Muscle layer of duodenum (tissue), 2 donors: ENCODE measurements around the gene STARD10.

Experiments used
- H3K27ac ChIP-seq: one replicate; pipeline ENCODE4 v1.7.0; 2013; ENCODE audit warnings: mild to moderate bottlenecking, low read length
- H3K27me3 ChIP-seq: one replicate; pipeline ENCODE4 v1.7.0; 2013; ENCODE audit warnings: low read depth, mild to moderate bottlenecking, control low read depth, low read length
- H3K36me3 ChIP-seq, 2 donors: one replicate each; pipeline ENCODE4 v1.7.0; 2013; ENCODE audit warnings: low read length in 2 of 2, control low read depth in 1 of 2, mild to moderate bottlenecking in 1 of 2; ENCODE audit not compliant: insufficient read depth in 2 of 2, control insufficient read depth in 1 of 2
- H3K4me1 ChIP-seq, 2 donors: one replicate each; pipeline ENCODE4 v1.7.0; 2013; ENCODE audit warnings: low read length in 2 of 2, mild to moderate bottlenecking in 2 of 2, control low read depth in 1 of 2, moderate library complexity in 1 of 2; ENCODE audit not compliant: insufficient read depth in 2 of 2, control insufficient read depth in 1 of 2
- H3K4me3 ChIP-seq, 2 donors: one replicate each; pipeline ENCODE4 v1.7.0; 2013; ENCODE audit warnings: low read length in 2 of 2, low read depth in 1 of 2, mild to moderate bottlenecking in 1 of 2
- H3K9me3 ChIP-seq, 2 donors: one replicate each; pipeline ENCODE4 v1.7.0; 2013; ENCODE audit warnings: low read length in 2 of 2, control low read depth in 1 of 2, mild to moderate bottlenecking in 1 of 2; ENCODE audit not compliant: control insufficient read depth in 1 of 2
- donor health status: healthy.

Gene STARD10

GRCh38 chr11:72783144-72783905 lies 10.5 kb downstream of the STARD10 start:
- no peak overlapping the region for H3K4me3 ChIP-seq
- no peaks in the 10 kb centered on the region for H3K36me3 ChIP-seq
- no peaks in the 10 kb centered on the region for H3K27me3 ChIP-seq
- H3K27ac ChIP-seq, result no peak overlapping the region
- H3K9me3 ChIP-seq, result no peaks in the 10 kb centered on the region
- H3K4me1 ChIP-seq, result peaks cover 0 to 19% of the 10 kb centered on the region in 2 donors

GRCh38 chr11:72782081-72782920 lies 11.5 kb downstream of the STARD10 start:
- Histone ChIP-seq H3K27ac (no peak overlapping the region), H3K4me1 (peaks cover 0 to 23% of the 10 kb centered on the region in 2 donors), H3K9me3 (no peaks in the 10 kb centered on the region), H3K36me3 (no peaks in the 10 kb centered on the region), H3K27me3 (no peaks in the 10 kb centered on the region), H3K4me3 (peak overlapping the region; percentile 51 to 52)

GRCh38 chr11:72781313-72782080 lies 12.3 kb downstream of the STARD10 start:
- no peaks in the 10 kb centered on the region for H3K27me3 ChIP-seq
- H3K4me3 ChIP-seq, result peak overlapping the region; percentile 57 to 69
- H3K36me3 ChIP-seq, result no peaks in the 10 kb centered on the region
- H3K4me1 ChIP-seq, result peaks cover 0 to 28% of the 10 kb centered on the region in 2 donors
- H3K27ac ChIP-seq, result no peak overlapping the region
- H3K9me3 ChIP-seq, result no peaks in the 10 kb centered on the region

GRCh38 chr11:72781063-72781312 lies 12.9 kb downstream of the STARD10 start:
- H3K27me3 ChIP-seq, result no peaks in the 10 kb centered on the region
- peaks cover 0 to 28% of the 10 kb centered on the region in 2 donors for H3K4me1 ChIP-seq
- peak overlapping the region; percentile 57 to 69 for H3K4me3 ChIP-seq
- no peaks in the 10 kb centered on the region for H3K36me3 ChIP-seq
- no peaks in the 10 kb centered on the region for H3K9me3 ChIP-seq
- H3K27ac ChIP-seq, result peak overlapping the region; percentile 31

GRCh38 chr11:72780296-72781062 lies 13.4 kb downstream of the STARD10 start:
- Histone ChIP-seq H3K27me3 (no peaks in the 10 kb centered on the region), H3K27ac (peak overlapping the region; percentile 31), H3K4me1 (peaks cover 0 to 28% of the 10 kb centered on the region in 2 donors), H3K9me3 (no peaks in the 10 kb centered on the region), H3K36me3 (no peaks in the 10 kb centered on the region), H3K4me3 (peak overlapping the region; percentile 57 to 69)

GRCh38 chr11:72779495-72780128 lies 14.2 kb downstream of the STARD10 start:
- H3K27ac ChIP-seq, result peak overlapping the region; percentile 31
- no peaks in the 10 kb centered on the region for H3K36me3 ChIP-seq
- no peaks in the 10 kb centered on the region for H3K27me3 ChIP-seq
- H3K4me1 ChIP-seq, result peaks cover 0 to 28% of the 10 kb centered on the region in 2 donors
- peak overlapping the region in 1 of 2 donors; percentile 23 for H3K4me3 ChIP-seq
- no peaks in the 10 kb centered on the region for H3K9me3 ChIP-seq

GRCh38 chr11:72778535-72779494 lies 15.0 kb downstream of the STARD10 start:
- no peaks in the 10 kb centered on the region for H3K9me3 ChIP-seq
- no peaks in the 10 kb centered on the region for H3K27me3 ChIP-seq
- no peak overlapping the region for H3K4me3 ChIP-seq
- H3K27ac ChIP-seq, result no peak overlapping the region
- H3K4me1 ChIP-seq, result peaks cover 0 to 30% of the 10 kb centered on the region in 2 donors
- no peaks in the 10 kb centered on the region for H3K36me3 ChIP-seq

- Histone ChIP-seq H3K36me3 (no peaks in the 10 kb centered on the region), H3K4me1 (peaks cover 6 to 40% of the 10 kb centered on the region in 2 donors), H3K9me3 (no peaks in the 10 kb centered on the region), H3K27ac (no peak overlapping the region), H3K4me3 (no peak overlapping the region), H3K27me3 (no peaks in the 10 kb centered on the region)
Observed at GRCh38 chr11:72777755-72778278, 16.0 kb downstream of the STARD10 start.

- H3K36me3 ChIP-seq, result no peaks in the 10 kb centered on the region
- H3K27me3 ChIP-seq, result no peaks in the 10 kb centered on the region
- H3K9me3 ChIP-seq, result no peaks in the 10 kb centered on the region
- peaks cover 7 to 46% of the 10 kb centered on the region in 2 donors for H3K4me1 ChIP-seq
- H3K27ac ChIP-seq, result no peak overlapping the region
- H3K4me3 ChIP-seq, result no peak overlapping the region
Observed at GRCh38 chr11:72776844-72777754, 16.7 kb downstream of the STARD10 start.
